B cell (primary cell): ENCODE data around the gene SRSF2.

Source experiments
- CTCF ChIP-seq: fragments of 200-600 bp; IDR thresholded peaks from one replicate; pipeline ENCODE4 v1.8.0; 2022; ENCODE audit warnings: antibody characterized with exemption, mild to moderate bottlenecking
- EZH2 ChIP-seq: IDR thresholded peaks from 2 replicates; pipeline ENCODE4 v1.6.1; 2012; ENCODE audit warnings: borderline replicate concordance, low read depth, mild to moderate bottlenecking, moderate library complexity, low read length; ENCODE audit not compliant: insufficient read depth, poor library complexity, severe bottlenecking

DNA sequence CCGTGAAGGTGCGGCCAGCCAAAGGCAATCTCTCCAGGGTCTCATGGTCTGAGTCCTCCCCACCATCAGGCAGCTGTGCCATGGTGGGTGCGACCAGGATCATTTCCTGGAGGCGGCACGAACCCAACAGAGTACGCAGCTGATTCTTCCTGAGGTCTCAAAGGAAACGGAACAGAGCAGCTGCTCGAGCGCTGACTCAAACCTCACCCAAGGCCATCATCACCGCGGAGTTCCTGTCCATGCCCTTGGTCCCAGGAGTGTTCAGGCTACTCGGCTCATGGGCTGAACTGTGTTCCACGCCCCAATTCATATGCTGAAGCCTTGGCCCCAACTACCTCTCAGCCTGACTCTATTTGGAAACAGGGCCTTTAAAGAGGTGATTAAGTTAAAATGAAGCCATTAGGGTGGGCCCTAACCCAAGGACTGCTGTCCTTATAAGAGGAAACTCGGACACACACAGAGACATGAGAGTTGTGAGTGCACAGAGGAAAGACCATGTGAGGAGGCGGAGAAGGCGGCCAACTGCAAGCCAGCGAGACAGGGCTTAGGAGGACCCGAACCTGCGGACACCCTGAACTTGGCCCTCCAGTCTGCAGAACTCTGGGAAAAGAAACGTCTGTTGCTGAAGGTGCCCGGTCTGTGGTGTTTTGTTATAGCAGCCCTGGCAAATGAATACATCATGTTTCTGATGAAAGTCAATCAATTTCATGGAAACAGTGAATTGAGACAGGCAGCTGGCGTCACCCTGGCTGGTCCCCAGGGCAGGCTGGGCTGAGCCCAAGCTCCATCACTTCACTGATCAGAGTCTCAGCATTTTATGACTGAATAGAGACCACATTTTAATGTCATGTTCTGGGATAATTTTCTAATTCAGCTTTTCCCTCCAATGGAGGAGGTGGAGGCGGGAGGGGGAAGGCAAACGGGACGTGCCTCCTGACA, 40.1 kb downstream of the SRSF2 start:
- TF ChIP-seq CTCF (no peak), EZH2 (no peak)
